ENCODE measurements around the gene TNRC6A. TPM values are rescaled to one million over a fixed set of nuclear protein-coding genes. Genes with fewer than 3 reads are reported as not detected.

TNRC6A gene
- total and polyA plus RNA-seq, 9 of the 15 experiments (the other 6 are each of a cell fraction or from before 2014, with no cell fraction given): 3.4 to 32.1 (median 26.6) TPM

DNA sequence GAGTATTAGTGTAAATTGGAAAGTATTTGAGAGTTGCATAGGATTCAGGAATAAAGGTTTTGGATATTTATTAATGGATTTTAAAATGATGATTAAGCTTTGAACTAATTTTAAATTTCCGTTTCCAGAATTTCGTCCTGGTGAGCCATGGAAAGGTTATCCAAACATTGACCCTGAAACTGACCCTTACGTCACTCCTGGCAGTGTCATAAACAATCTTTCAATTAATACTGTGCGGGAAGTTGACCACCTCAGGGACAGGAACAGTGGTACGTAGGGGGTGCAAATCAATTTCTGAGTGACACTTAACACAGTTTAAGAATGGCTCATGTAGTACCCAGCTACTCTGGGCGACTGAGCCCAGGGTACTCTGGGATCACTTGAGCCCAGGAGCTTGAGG, 87.2 kb downstream of the TNRC6A start (continued):
- TF ChIP-seq, protein P1, sequence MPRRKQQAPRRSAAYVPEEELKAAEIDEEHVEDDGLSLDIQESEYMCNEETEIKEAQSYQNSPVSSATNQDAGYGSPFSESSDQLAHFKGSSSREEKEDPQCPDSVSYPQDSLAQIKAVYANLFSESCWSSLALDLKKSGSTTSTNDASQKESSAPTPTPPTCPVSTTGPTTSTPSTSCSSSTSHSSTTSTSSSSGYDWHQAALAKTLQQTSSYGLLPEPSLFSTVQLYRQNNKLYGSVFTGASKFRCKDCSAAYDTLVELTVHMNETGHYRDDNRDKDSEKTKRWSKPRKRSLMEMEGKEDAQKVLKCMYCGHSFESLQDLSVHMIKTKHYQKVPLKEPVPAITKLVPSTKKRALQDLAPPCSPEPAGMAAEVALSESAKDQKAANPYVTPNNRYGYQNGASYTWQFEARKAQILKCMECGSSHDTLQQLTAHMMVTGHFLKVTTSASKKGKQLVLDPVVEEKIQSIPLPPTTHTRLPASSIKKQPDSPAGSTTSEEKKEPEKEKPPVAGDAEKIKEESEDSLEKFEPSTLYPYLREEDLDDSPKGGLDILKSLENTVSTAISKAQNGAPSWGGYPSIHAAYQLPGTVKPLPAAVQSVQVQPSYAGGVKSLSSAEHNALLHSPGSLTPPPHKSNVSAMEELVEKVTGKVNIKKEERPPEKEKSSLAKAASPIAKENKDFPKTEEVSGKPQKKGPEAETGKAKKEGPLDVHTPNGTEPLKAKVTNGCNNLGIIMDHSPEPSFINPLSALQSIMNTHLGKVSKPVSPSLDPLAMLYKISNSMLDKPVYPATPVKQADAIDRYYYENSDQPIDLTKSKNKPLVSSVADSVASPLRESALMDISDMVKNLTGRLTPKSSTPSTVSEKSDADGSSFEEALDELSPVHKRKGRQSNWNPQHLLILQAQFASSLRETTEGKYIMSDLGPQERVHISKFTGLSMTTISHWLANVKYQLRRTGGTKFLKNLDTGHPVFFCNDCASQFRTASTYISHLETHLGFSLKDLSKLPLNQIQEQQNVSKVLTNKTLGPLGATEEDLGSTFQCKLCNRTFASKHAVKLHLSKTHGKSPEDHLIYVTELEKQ (CRISPR knock-in tag; IDR thresholded peaks at IDR 0.05): no peak
- TF ChIP-seq ZNF445 (CRISPR knock-in tag; IDR thresholded peaks at IDR 0.05; ENCODE audit: low read depth): no peak
- no peak for TF ChIP-seq MYC (IDR thresholded peaks at IDR 0.05; ENCODE audit: low read depth, low read length)
- no peak for TF ChIP-seq MYC (CRISPR knock-in tag; IDR thresholded peaks at IDR 0.05; ENCODE audit: borderline replicate concordance, low read depth)
- no peak for TF ChIP-seq FOXJ3 (CRISPR knock-in tag; IDR thresholded peaks at IDR 0.05)
- TF ChIP-seq, protein P2, sequence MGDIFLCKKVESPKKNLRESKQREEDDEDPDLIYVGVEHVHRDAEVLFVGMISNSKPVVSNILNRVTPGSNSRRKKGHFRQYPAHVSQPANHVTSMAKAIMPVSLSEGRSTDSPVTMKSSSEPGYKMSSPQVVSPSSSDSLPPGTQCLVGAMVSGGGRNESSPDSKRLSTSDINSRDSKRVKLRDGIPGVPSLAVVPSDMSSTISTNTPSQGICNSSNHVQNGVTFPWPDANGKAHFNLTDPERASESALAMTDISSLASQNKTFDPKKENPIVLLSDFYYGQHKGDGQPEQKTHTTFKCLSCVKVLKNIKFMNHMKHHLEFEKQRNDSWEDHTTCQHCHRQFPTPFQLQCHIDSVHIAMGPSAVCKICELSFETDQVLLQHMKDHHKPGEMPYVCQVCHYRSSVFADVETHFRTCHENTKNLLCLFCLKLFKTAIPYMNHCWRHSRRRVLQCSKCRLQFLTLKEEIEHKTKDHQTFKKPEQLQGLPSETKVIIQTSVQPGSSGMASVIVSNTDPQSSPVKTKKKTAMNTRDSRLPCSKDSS (IDR thresholded peaks at IDR 0.05; ENCODE audit: low read depth, partially characterized antibody): no peak
- TF ChIP-seq MCM2 (IDR thresholded peaks at IDR 0.05; ENCODE audit: low read depth): no peak
- TF ChIP-seq NCOA2 (IDR thresholded peaks at IDR 0.05; ENCODE audit: partially characterized antibody in 2 of 2): no peak
- TF ChIP-seq PHB (CRISPR knock-in tag; IDR thresholded peaks at IDR 0.05): no peak
- no peak for TF ChIP-seq PYGO2 (tag; IDR thresholded peaks at IDR 0.05)
- no peak for TF ChIP-seq ZNF431 (CRISPR knock-in tag; IDR thresholded peaks at IDR 0.05)
